ENCODE data around the gene PLA2R1. TPM values are rescaled to one million over a fixed set of nuclear protein-coding genes. Genes with fewer than 3 reads are reported as not detected.

PLA2R1 gene
- total RNA-seq, 6 donors from 2014 or later, result 3.0 to 11.0 (median 5.9) TPM

DNA sequence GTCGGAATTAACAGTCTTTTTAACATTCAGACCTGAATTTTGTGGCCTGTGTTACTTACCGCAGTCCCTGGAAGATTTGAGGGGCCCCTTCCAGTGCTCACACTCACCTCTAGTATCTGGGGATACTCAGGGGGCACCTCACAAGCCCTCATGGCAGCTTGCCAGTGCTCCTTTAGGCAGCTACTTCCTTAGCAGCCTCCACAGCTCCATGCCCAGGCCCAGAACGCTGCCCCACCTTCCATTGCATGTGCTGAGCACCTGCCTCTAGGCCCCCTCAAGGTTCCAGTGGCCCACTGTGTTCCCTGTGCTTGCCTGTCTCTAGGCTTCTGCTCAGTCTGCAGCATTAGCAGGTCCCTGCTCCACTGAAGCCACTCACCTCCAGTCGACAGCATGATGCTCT lies 30.0 kb upstream of the PLA2R1 start:
- Histone ChIP-seq H3K9me3 (peaks cover 20 to 39% (median 30%) of the 10 kb centered on the region in 4 donors), H3K36me3 (no peaks in the 10 kb centered on the region), H3K4me1 (no peaks in the 10 kb centered on the region), H3K27ac (no peak overlapping the region), H3K4me3 (no peak overlapping the region), H3K27me3 (no peaks in the 10 kb centered on the region)
- TF ChIP-seq EP300 (IDR thresholded peaks at IDR 0.05) (no peak), POLR2A (IDR thresholded peaks at IDR 0.05) (no peak), POLR2AphosphoS5 (IDR thresholded peaks at IDR 0.05) (no peak)
- TF ChIP-seq, protein P1, sequence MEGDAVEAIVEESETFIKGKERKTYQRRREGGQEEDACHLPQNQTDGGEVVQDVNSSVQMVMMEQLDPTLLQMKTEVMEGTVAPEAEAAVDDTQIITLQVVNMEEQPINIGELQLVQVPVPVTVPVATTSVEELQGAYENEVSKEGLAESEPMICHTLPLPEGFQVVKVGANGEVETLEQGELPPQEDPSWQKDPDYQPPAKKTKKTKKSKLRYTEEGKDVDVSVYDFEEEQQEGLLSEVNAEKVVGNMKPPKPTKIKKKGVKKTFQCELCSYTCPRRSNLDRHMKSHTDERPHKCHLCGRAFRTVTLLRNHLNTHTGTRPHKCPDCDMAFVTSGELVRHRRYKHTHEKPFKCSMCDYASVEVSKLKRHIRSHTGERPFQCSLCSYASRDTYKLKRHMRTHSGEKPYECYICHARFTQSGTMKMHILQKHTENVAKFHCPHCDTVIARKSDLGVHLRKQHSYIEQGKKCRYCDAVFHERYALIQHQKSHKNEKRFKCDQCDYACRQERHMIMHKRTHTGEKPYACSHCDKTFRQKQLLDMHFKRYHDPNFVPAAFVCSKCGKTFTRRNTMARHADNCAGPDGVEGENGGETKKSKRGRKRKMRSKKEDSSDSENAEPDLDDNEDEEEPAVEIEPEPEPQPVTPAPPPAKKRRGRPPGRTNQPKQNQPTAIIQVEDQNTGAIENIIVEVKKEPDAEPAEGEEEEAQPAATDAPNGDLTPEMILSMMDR (IDR thresholded peaks at IDR 0.05), result no peak
- ATAC-seq (ENCODE audit: low FRiP score in 2 of 2) (peak in 1 of 2 donors; percentile 20), DNase-seq (peak in 1 of 2 donors; percentile 0)
- 80 to 92% methylated on average over 3 to 4 of the region's 4 CpGs for WGBS, 2 donors

DNA sequence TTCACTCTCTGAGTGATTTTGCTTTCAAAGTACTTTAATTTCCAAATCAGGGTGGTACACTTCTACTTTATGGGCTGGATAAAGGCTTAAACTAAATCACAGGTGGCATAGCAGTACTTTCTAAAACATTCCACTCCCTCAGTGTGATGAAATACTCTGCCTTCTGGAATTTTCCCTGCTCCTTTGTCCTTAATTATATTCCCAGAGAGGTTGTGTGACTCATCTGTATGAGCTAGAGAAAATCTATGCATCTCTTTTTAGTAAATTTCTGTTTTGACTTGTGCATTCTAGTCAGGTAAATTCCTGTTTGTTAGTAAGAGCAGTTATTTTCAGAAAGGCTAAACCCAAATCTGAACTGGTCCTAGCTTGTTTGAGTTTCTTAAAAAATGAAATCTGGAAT lies 29.0 kb upstream of the PLA2R1 start:
- Histone ChIP-seq H3K27ac (no peak overlapping the region), H3K36me3 (no peaks in the 10 kb centered on the region), H3K4me3 (no peak overlapping the region), H3K27me3 (no peaks in the 10 kb centered on the region), H3K4me1 (no peaks in the 10 kb centered on the region), H3K9me3 (peaks cover 29 to 50% (median 40%) of the 10 kb centered on the region in 4 donors)
- no peak for DNase-seq
- TF ChIP-seq, protein P1 (IDR thresholded peaks at IDR 0.05), result no peak
- TF ChIP-seq EP300 (IDR thresholded peaks at IDR 0.05) (no peak), POLR2AphosphoS5 (IDR thresholded peaks at IDR 0.05) (no peak), POLR2A (IDR thresholded peaks at IDR 0.05) (no peak)
- ATAC-seq (ENCODE audit: low FRiP score in 2 of 2), result no peak

DNA sequence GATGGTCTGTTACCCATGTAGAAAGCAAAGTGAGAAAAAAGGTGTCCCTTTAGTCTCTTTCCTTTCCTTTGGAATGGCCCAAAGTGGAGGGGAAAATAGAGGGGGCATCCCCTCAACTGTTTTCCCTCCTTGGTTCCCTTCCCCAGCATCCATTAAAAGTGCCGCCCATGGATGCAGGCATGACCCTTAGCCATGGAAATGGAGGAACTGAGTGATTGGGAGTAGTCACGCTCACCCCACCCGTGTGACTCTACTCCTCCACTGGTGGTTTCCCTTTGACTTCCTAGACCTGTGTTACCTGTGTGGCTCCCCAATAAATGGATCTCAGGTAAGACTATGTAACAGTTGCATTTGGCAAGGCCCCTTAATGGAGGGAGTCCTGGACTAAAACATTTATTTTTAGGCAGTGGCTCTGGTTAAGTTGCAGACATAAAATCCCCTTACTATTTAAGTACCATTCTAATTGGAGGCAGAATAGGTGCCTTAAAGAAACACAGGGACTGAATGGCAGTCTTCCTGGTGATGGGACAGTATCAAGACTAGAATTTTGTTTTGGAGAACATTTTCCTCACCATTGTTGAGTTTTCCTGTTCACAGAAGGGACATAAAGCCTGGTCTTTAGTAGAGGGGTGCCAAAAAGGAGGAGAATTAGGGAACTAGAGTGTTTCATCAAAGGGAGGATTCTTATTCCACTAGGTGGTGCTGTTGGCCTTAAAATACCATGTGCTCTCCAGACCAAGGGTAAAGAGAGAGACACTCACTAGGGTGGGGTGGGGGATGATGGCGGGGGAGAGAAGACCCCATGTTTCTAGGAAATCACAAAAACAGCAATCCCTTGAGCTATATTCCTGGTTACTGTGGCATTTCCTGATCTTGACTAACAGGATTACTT lies 25.7 kb upstream of the PLA2R1 start:
- peaks cover 37 to 78% (median 55%) of the 10 kb centered on the region in 4 donors for H3K9me3 ChIP-seq
- WGBS, 2 donors, result 79 to 83% methylated on average over 4 of the region's 4 CpGs
- TF ChIP-seq EP300 (IDR thresholded peaks at IDR 0.05), result no peak
- TF ChIP-seq, protein P1 (IDR thresholded peaks at IDR 0.05), result peak in 2 of 6 experiments; percentile 17 to 24
- DNase-seq (no peak), ATAC-seq (ENCODE audit: low FRiP score in 2 of 2) (no peak)
- no peaks in the 10 kb centered on the region for H3K27me3 ChIP-seq
- H3K36me3 ChIP-seq, result no peaks in the 10 kb centered on the region
- H3K4me3 ChIP-seq, result no peak overlapping the region
- no peaks in the 10 kb centered on the region for H3K4me1 ChIP-seq
- no peak overlapping the region for H3K27ac ChIP-seq

DNA sequence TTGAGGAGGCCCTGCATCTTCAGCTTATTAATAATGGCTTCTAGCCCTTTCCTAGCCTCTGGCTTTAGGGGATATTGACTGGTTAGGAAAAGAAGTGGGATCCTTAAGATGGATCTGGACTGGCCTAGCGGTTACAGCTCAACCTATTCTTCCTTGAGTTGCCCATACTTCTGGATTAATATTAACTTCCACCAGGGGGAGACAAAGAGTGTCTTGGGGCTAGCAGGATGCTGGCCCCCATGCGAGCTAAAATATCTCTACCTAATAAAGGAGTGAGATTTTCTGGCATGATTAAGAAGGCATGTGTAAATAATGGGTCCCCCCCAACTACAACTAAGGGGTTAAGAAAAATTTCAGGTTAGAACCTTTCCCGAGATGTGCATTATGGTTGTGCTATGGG lies 23.2 kb upstream of the PLA2R1 start:
- H3K4me1 ChIP-seq, result no peaks in the 10 kb centered on the region

More for the DNA sequence above, 23.2 kb upstream of the PLA2R1 start:
- ATAC-seq (ENCODE audit: low FRiP score in 2 of 2) (no peak), DNase-seq (no peak)
- Histone ChIP-seq H3K9me3 (peaks cover 37 to 68% (median 55%) of the 10 kb centered on the region in 4 donors), H3K27ac (no peak overlapping the region), H3K27me3 (no peaks in the 10 kb centered on the region), H3K36me3 (no peaks in the 10 kb centered on the region), H3K4me3 (no peak overlapping the region)
- 96% methylated on average over 3 of the region's 3 CpGs for WGBS, 2 donors
- TF ChIP-seq, protein P1 (IDR thresholded peaks at IDR 0.05), result no peak
- TF ChIP-seq EP300 (IDR thresholded peaks at IDR 0.05) (no peak), POLR2A (IDR thresholded peaks at IDR 0.05) (no peak), POLR2AphosphoS5 (IDR thresholded peaks at IDR 0.05) (no peak)
